ENCODE results near the gene TANGO2.

Gene TANGO2

DNA sequence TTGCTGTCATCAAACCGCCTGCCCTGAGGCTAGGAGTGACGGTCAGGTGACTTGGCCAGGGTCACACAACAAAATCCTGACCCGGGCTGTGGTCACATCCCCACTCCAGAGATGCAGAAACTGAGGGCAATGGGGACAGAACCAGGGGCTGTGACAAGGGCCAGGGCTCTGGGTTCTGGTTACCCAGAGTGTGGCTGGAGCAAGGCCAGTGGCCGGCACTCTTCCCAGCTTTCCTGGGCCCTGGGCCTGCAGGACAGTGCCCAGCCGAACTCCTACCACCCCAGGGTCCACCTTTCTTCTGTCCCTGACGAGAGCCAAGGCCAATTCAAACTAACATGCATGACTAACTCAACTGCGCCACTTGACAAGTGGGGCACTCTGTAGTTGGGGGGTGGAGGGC, 40.1 kb upstream of the TANGO2 start:
- Histone ChIP-seq H3K9me3 (ENCODE audit: insufficient read depth, low read length) (no peaks in the 10 kb centered on the region), H3K4me1 (ENCODE audit: insufficient read depth, insufficient read length) (peaks cover under 1% of the 10 kb centered on the region), H3K27me3 (ENCODE audit: insufficient read depth, insufficient read length) (no peaks in the 10 kb centered on the region), H3K9ac (ENCODE audit: insufficient read length, low read depth) (no peak overlapping the region), H3K4me3 (ENCODE audit: insufficient read length, low read depth) (no peak overlapping the region), H3K36me3 (ENCODE audit: insufficient read depth, insufficient read length, low read length) (peaks cover 45% of the 10 kb centered on the region)
- no peak for TF ChIP-seq SUZ12 (IDR thresholded peaks at IDR 0.05; ENCODE audit: extremely low read depth, insufficient read depth, insufficient read length)
- no peak for TF ChIP-seq ZNF274 (IDR thresholded peaks at IDR 0.05; ENCODE audit: low read depth, low read length)
- no peak for TF ChIP-seq YY1 (IDR thresholded peaks at IDR 0.05; ENCODE audit: insufficient read depth, insufficient read length)
- DNase-seq (ENCODE audit: low read depth, low spot score) = no peak

DNA sequence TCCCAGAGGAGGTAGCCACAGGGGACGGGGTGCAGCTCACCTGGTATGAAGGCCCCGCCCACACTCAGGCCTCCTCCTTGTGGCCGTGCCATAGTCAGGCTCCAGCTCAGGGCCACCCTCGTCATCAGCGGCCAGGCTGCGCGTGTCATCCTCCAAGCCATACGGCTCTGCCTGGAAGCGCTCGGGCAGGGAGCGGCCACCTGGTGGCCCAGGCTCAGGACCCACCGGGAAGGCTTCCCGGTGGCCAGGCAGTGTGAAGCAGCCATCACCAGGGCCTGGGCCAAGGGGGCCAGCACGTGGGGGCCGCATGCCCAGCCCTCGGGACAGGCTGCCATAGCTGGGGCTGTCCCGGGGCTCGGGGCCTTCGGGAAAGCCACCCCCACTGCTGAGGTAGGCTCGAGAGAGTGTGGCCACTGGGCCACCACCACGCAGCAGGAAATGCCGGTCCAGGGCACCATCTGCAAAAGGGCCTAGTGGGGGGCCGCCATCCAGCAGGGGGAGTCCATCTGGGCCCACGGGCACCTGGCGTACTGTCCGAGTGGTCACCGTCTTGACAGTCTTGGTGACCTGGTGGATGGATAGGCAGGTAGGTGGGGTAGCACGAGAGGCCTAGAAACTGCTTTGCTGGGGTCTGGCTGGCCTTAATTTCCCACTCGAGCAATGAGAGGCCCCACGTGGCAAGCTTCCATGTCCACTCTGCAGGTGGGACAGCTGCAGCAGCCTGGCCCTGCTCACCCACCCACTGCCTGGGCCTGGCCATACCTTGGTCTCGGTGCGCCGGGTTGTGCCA, 39.5 kb upstream of the TANGO2 start:
- DNase-seq (ENCODE audit: low read depth, low spot score) = no peak
- H3K9ac ChIP-seq (ENCODE audit: insufficient read length, low read depth) = no peak overlapping the region
- no peaks in the 10 kb centered on the region for H3K27me3 ChIP-seq (ENCODE audit: insufficient read depth, insufficient read length)
- no peak overlapping the region for H3K4me3 ChIP-seq (ENCODE audit: insufficient read length, low read depth)
- TF ChIP-seq ZNF274 (IDR thresholded peaks at IDR 0.05; ENCODE audit: low read depth, low read length) (no peak), SUZ12 (IDR thresholded peaks at IDR 0.05; ENCODE audit: extremely low read depth, insufficient read depth, insufficient read length) (no peak)
- no peaks in the 10 kb centered on the region for H3K9me3 ChIP-seq (ENCODE audit: insufficient read depth, low read length)
- H3K4me1 ChIP-seq (ENCODE audit: insufficient read depth, insufficient read length) = peaks cover 3% of the 10 kb centered on the region
- H3K36me3 ChIP-seq (ENCODE audit: insufficient read depth, insufficient read length, low read length) = peaks cover 45% of the 10 kb centered on the region

DNA sequence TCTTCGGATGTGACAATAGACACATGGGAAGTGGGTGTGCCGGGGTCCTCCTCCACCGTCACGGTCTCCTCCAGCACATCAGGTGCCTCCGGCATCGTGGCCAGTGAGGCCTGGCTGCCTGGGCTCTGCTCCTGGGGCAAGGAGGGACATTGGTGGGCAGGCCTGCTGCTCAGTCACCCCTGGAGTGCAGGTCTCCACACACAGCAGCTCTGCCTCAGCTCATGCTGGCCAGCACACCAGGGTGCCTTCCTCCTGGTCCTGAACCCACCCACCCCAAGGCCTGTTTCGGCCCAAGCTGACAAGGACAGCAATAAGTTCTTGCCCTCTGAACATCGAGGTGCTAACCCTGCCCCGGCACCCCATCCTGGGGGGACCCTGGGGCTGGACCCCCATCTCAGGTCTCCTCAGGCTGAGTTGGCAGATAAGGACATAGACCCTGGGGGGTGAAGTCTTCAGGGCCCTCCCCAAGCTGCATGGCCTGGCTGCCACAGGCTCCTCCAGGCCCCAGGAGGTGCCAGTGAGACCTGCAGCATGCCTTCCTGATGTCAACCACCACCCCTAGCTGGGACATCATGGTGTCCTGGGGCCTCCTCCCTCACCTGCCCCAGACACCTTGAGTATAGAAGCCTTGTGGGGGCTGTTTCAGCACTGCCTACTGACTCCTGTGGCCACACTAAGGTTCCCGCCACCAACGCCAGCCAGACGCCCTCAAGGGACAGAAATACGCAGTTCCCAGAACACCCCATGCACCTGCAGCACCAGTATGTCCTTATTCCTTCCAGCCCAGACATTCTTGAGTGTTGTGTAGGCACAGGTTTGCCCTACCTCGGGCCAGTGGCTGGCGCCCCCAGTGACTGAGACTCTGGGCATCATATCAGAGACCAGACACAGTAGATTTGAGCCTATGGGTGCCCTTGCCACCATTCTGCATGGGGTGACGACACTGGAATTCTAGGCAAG, 38.7 kb upstream of the TANGO2 start:
- TF ChIP-seq YY1 (IDR thresholded peaks at IDR 0.05; ENCODE audit: insufficient read depth, insufficient read length) = no peak
- TF ChIP-seq ZNF274 (IDR thresholded peaks at IDR 0.05; ENCODE audit: low read depth, low read length) = no peak
- no peak for TF ChIP-seq SUZ12 (IDR thresholded peaks at IDR 0.05; ENCODE audit: extremely low read depth, insufficient read depth, insufficient read length)
- Histone ChIP-seq H3K4me1 (ENCODE audit: insufficient read depth, insufficient read length) (peaks cover 3% of the 10 kb centered on the region), H3K9me3 (ENCODE audit: insufficient read depth, low read length) (no peaks in the 10 kb centered on the region), H3K4me3 (ENCODE audit: insufficient read length, low read depth) (no peak overlapping the region), H3K36me3 (ENCODE audit: insufficient read depth, insufficient read length, low read length) (peaks cover 41% of the 10 kb centered on the region), H3K27me3 (ENCODE audit: insufficient read depth, insufficient read length) (no peaks in the 10 kb centered on the region), H3K9ac (ENCODE audit: insufficient read length, low read depth) (no peak overlapping the region)
- DNase-seq (ENCODE audit: low read depth, low spot score) = no peak

DNA sequence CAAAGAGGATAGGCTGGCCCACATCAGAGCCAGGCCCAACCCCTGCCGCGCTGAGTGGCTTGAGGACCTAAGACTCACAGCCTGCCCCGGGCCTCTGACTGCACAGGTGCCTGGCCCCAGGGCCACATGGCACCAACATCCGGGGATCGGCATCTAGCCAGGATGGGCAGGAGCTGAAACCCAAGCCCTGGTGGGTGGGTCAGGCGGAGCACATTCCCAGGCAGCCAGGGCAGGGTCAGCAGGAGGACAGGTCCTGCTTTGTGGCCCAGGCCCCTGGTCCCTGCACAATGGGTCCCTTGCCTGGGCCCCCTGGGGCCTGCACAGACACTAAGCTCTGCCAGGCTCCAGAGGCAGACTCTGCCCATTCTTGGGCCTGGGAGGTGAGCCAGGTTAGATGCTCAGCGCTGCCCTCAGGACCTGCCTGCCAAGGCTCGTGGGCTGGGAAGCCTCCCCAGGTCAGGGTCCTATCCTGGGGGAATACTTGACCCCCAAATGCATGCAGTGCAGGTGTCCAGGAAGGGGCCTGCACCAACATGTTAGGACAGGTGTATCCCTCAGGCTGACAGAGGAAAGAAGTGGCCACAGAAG, 37.8 kb upstream of the TANGO2 start:
- Histone ChIP-seq H3K9me3 (ENCODE audit: insufficient read depth, low read length) (no peaks in the 10 kb centered on the region), H3K36me3 (ENCODE audit: insufficient read depth, insufficient read length, low read length) (peaks cover 37% of the 10 kb centered on the region), H3K4me1 (ENCODE audit: insufficient read depth, insufficient read length) (peaks cover 4% of the 10 kb centered on the region), H3K27me3 (ENCODE audit: insufficient read depth, insufficient read length) (no peaks in the 10 kb centered on the region), H3K9ac (ENCODE audit: insufficient read length, low read depth) (no peak overlapping the region), H3K4me3 (ENCODE audit: insufficient read length, low read depth) (no peak overlapping the region)
- no peak for DNase-seq (ENCODE audit: low read depth, low spot score)
- TF ChIP-seq ZNF274 (IDR thresholded peaks at IDR 0.05; ENCODE audit: low read depth, low read length) (no peak), SUZ12 (IDR thresholded peaks at IDR 0.05; ENCODE audit: extremely low read depth, insufficient read depth, insufficient read length) (no peak), YY1 (IDR thresholded peaks at IDR 0.05; ENCODE audit: insufficient read depth, insufficient read length) (no peak)

DNA sequence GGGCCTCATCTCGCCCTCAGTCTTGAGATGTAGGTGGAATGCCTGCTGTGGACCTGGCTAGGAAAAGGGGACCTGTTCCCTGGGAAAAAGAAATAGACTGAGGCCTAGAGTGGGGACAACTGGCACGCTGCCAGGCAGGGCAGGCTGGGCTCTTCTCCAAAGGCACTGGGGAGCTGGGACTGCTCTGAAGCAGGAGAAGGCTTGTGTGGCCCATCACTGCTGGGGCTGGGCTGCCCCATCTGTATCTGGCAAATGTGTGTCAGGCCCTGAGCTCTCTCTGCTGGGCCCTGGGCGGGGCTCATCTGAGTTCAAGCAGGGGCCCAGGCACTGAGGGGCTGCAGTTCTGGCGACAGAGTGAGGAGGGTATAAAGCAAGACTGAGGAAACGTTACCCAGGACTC, 37.2 kb upstream of the TANGO2 start:
- peaks cover 31% of the 10 kb centered on the region for H3K36me3 ChIP-seq (ENCODE audit: insufficient read depth, insufficient read length, low read length)
- no peaks in the 10 kb centered on the region for H3K9me3 ChIP-seq (ENCODE audit: insufficient read depth, low read length)
- H3K4me1 ChIP-seq (ENCODE audit: insufficient read depth, insufficient read length) = peaks cover 6% of the 10 kb centered on the region
- H3K27me3 ChIP-seq (ENCODE audit: insufficient read depth, insufficient read length) = no peaks in the 10 kb centered on the region
- DNase-seq (ENCODE audit: low read depth, low spot score) = no peak
- no peak overlapping the region for H3K9ac ChIP-seq (ENCODE audit: insufficient read length, low read depth)
- TF ChIP-seq SUZ12 (IDR thresholded peaks at IDR 0.05; ENCODE audit: extremely low read depth, insufficient read depth, insufficient read length) (no peak), YY1 (IDR thresholded peaks at IDR 0.05; ENCODE audit: insufficient read depth, insufficient read length) (no peak), ZNF274 (IDR thresholded peaks at IDR 0.05; ENCODE audit: low read depth, low read length) (no peak)
- no peak overlapping the region for H3K4me3 ChIP-seq (ENCODE audit: insufficient read length, low read depth)

DNA sequence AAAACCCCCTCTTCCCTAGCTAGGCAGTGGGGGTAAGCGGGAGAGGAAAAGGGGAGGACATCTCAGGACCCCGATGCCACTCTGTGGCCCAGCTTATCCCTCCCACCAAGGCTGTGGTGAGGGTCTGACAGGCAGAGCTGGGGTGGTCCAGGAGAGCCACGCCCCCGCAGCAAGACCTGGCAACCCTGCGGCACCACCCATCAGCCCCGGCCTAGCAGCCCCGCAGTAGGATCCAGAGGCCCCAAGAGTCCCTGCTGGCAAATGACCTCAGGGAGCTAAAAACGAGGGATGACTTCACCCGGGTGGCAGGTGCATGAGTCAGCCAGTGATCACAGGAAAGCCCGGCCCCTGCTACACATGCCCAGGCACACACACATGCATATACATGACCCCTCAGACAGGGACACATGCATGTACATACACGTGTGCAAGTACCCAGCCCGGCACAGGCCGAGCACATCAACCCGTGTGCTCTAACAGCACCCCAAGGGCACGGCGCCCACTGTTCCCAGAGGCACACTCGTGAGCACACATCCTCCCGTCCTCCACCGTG, 36.6 kb upstream of the TANGO2 start:
- no peak for DNase-seq (ENCODE audit: low read depth, low spot score)
- Histone ChIP-seq H3K4me1 (ENCODE audit: insufficient read depth, insufficient read length) (peaks cover 6% of the 10 kb centered on the region), H3K9me3 (ENCODE audit: insufficient read depth, low read length) (no peaks in the 10 kb centered on the region), H3K9ac (ENCODE audit: insufficient read length, low read depth) (no peak overlapping the region), H3K36me3 (ENCODE audit: insufficient read depth, insufficient read length, low read length) (peaks cover 25% of the 10 kb centered on the region), H3K4me3 (ENCODE audit: insufficient read length, low read depth) (no peak overlapping the region), H3K27me3 (ENCODE audit: insufficient read depth, insufficient read length) (no peaks in the 10 kb centered on the region)
- TF ChIP-seq ZNF274 (IDR thresholded peaks at IDR 0.05; ENCODE audit: low read depth, low read length) (no peak), SUZ12 (IDR thresholded peaks at IDR 0.05; ENCODE audit: extremely low read depth, insufficient read depth, insufficient read length) (no peak), YY1 (IDR thresholded peaks at IDR 0.05; ENCODE audit: insufficient read depth, insufficient read length) (no peak)
